ENCODE results near the gene UBE2E2.

DNA sequence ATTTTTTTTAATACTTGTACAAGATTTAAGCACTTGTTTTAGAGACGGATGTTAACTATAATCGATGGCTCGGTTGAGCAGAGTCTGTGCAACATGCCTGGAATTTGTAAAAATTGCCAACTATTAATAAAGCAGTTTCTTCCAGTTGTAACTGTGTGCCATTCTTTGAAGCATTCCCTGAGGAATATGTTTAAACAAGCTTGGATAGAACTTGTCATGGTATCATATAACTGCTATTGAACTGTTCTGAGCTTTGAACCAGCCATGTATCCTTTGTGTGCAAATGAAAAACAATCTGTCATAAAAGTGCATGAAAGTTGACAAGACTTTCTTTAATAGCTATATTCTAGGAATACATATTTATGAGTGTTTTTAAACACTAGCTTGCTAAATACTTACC, 45.8 kb upstream of the UBE2E2 start:
- TF ChIP-seq POLR2A (IDR thresholded peaks at IDR 0.05): no peak
- TF ChIP-seq, protein P1, sequence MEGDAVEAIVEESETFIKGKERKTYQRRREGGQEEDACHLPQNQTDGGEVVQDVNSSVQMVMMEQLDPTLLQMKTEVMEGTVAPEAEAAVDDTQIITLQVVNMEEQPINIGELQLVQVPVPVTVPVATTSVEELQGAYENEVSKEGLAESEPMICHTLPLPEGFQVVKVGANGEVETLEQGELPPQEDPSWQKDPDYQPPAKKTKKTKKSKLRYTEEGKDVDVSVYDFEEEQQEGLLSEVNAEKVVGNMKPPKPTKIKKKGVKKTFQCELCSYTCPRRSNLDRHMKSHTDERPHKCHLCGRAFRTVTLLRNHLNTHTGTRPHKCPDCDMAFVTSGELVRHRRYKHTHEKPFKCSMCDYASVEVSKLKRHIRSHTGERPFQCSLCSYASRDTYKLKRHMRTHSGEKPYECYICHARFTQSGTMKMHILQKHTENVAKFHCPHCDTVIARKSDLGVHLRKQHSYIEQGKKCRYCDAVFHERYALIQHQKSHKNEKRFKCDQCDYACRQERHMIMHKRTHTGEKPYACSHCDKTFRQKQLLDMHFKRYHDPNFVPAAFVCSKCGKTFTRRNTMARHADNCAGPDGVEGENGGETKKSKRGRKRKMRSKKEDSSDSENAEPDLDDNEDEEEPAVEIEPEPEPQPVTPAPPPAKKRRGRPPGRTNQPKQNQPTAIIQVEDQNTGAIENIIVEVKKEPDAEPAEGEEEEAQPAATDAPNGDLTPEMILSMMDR (IDR thresholded peaks at IDR 0.05): no peak

Measured in esophagus squamous epithelium (tissue), 4 donors.